Hindlimb muscle (tissue), 1 donor: ENCODE results near the gene SORT1. TPM values are rescaled to one million over a fixed set of nuclear protein-coding genes. Genes with fewer than 3 reads are reported as not detected.
"Not testable (repeated sequence)": the region's sequence is repeated elsewhere in the genome, so short reads cannot be mapped to it uniquely, and the experiment has no call there.

Experiments
- DNase-seq: peaks from one replicate; pipeline ENCODE4 v3.0.0-alpha.2; 2013
- polyA plus RNA-seq: library from polyadenylated mRNA; unstranded; fragments of 120-200 nt; gene quantifications from one replicate; pipeline ENCODE4 v1.2.1, GENCODE V29; 2013; ENCODE audit not compliant: insufficient read length

The SORT1 gene
- polyA plus RNA-seq, 1 donor: 32.9 TPM

- DNase-seq: no peak
These were observed 18.3 kb downstream of the SORT1 start for GRCh38 chr1:109379422-109379821.

GRCh38 chr1:109377698-109378097 lies 20.0 kb downstream of the SORT1 start:
- DNase-seq: no peak

DNA sequence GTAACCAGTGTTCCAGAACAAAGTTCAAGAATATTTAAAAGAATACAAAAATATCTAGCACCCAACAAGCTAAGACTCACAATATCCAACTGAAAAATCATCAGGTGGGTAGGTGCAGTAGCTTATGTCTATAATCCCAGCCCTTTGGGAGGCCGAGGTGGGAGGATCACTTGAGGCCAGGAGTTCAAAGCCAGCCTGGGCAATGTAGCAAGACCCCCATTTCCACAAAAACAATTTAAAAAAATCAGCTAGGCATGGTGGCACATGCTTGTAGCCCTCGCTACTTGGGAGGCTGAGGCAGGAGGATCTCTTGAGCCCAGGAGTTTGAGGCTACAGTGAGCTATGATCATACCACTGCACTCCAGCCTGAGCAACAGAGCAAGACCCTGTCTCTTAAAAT lies 24.0 kb downstream of the SORT1 start:
- not testable (repeated sequence) for DNase-seq

GRCh38 chr1:109373126-109373525 lies 24.6 kb downstream of the SORT1 start:
- DNase-seq: no peak

- no peak for DNase-seq
These were observed 25.4 kb downstream of the SORT1 start for GRCh38 chr1:109372281-109372680.

DNA sequence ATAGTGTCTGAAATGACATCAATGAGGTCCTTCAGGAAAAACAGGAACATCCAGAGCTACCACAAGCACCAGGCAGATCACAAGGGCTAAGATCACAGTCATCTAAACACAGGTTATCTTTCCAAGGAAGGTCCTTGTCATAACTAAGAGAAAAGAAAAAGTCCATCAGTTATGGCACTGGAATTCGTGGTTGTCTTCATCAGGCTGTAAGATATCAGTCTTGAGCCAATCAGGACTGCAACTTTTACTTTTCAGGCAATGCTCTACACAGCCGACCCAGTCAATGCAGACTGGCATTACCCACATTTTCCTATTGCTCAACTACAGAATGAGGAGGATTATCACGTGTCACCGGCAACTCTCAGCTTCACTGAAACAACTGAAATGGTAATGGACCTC lies 26.4 kb downstream of the SORT1 start:
- DNase-seq: no peak

GRCh38 chr1:109370712-109371340 lies 26.9 kb downstream of the SORT1 start:
- no peak for DNase-seq

DNA sequence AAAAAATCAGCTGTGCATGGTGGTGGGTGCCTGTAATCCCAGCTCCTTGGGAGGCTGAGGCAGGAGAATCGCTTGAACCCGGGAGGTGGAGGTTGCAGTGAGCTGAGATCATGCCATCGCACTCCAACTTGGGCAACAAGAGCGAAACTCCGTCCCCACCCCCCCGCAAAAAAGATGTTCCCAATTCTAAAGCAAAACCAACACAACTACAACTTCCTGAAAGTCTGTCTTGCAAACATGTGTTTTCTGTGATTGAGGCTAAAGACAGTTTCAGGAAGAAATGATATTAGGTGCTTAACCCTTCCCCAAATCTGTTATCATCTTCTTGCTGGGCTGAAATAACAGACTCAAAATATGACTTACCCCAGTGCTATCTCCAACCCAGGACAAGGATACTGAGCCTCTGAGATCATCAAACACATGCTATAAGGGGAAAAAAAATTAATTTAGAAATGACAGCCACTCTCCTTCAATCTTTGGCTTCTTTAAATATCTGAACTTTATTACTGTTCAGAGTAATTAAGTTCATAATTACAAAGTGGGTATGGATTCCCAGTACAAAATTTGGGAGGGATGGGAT lies 28.5 kb downstream of the SORT1 start:
- no peak for DNase-seq

DNA sequence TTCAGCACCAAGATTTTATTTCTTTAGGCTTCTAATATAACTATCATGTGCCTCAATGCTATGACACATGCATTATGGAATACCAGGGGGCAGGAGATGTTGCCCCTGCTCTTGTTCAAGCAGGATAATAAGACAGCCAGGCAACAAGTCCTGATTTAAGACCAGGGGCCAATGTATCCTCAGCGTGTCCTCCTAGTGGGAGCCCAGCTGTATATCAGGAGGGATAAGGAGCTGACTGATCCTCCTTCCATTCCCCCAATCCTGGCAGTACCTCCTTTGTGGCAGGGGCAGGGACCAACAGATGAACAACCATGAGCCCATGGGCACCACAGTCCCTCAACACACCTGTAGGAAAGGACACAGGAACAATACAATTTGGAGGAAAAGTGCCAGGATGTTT lies 29.3 kb downstream of the SORT1 start:
- no peak for DNase-seq

DNA sequence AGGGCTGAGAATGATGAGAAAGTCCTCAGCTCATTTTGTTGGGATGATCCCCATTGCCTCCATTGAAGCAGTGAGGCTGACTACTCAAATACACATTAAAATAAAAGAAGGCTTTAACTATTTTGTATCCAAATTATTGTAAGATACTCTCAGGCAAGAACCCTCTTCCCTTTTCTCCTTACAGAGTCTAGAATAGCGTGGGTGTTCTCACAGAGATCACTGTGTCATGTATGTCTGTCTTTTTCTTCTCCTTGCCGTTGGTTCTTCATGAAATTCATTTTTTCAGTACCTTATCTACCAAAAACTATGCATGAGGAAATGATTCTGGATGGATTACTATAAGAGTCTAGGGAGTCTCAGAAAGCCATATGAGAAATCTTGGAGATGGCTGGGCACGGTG lies 30.1 kb downstream of the SORT1 start:
- no peak for DNase-seq

DNA sequence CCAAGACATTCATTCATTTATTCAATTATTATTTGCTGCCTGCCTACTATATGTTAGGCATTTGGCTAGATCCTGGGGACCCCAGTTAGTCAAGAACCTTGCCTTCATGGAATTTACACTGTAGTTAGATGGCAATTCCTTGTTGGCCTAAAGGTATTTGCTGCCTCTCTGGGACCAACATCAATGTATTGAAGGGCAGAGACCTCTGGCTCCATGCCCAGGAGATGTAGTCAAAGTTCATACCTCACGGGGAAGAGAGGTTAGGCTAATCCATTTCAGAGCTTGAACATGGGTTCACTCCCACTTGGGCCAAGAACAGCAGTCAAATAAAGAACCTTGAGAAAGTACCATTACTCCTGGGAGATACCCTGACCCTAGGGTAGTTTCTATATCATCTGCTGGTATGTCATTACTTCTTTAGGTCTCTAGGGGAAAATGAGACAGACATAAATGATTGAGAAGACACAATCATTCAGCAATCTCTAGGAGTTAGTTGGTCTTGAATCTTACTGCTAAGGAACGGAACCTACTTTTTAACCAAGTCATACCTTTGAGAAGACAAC lies 32.0 kb downstream of the SORT1 start:
- no peak for DNase-seq

GRCh38 chr1:109361649-109362048 lies 36.1 kb downstream of the SORT1 start:
- DNase-seq: no peak

DNA sequence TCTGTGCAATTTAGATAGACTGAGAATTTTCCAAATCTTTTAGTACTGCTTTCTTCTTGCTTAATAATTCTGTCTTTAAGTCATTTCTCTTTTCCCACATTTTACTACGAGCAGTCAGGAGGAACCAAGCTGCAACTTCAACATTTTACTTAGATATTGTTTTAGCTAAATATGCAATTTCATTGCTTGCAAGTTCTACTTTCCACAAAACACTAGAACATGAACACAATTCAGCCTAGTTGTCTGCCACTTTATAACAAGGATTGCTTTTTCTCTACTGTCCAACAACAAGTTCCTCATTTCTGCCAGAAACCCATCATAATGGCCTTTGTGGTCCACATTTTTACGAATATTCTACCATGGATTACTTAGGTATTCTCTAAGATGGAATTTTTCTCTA lies 36.6 kb downstream of the SORT1 start:
- no peak for DNase-seq

DNA sequence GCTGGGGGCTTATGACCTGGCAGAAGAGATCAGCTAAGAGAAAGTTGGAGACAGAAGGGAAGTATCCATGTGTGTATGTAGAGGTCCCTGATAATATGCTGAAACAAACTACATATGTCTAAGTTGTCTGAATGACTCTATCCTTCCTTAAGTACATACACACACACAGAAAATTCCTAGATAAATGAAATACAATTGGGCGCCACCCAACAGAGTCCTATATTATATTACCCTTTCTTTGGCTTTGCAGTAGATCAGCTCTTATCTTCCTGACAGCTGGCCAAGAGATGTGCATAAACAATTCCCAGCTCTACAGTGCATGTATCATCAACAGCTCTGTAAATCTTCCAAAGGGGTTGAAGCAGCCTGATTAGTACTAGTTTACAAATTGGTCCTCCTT lies 40.1 kb downstream of the SORT1 start:
- no peak for DNase-seq

- no peak for DNase-seq
These were observed 40.8 kb downstream of the SORT1 start for GRCh38 chr1:109356915-109357314.

- DNase-seq: no peak
These were observed 41.2 kb downstream of the SORT1 start for GRCh38 chr1:109356505-109356904.

DNA sequence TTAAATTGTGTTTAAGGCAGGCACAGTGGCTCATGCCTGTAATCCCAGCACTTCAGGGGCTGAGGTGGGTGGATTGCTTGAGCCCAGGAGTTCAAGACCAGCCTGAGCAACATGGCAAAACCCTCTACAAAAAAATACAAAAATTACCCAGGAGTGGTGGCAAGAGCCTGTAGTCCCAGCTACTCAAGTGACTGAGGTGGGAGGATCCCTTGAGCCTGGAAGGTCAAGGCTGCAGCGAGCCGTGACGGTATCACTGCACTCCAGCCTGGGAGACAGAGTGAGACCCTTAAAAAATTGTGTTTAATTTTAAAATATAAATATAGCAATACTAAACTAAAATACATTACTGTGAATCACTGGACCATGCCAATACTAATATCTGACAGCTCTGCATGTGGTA lies 42.8 kb downstream of the SORT1 start:
- DNase-seq: no peak

DNA sequence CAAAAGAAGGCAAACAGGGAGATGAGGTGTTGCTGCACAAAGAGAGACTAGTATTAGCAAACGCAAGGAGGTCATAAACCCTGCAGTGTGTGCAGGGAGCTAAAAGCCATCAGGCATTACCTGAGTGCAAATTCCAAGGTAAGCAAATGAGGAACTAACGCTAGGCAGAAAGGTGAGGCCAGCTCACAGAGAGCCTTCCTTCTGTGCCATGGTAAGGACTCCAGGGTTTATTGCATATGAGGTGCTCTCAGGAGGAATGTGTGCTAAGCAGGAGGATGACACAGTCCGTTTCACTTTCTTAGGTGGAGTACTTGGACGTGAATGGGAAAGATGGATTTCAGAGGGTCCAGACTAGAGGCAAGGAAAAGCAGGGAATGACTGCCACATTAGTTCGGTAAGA lies 46.3 kb downstream of the SORT1 start:
- DNase-seq: no peak

DNA sequence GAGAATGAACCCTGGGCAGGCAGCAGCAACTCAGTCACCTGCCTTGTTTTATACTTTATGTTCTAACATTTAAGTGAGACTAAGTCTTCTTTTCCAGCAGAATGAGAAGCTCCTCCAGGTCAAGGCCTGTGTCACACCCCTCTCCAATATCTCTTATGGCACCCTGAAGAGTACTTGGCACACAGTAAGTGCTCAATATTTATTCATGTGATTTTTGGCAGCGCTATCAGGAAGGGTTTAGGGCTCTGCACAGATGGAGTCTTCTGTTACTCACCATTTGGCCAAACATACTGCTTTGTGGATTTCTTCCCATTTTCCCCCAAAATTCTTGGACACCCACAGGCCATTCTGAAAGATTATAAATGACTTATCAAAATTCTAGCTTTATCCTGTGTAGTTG lies 47.1 kb downstream of the SORT1 start:
- DNase-seq: no peak

- no peak for DNase-seq
These were observed 47.5 kb downstream of the SORT1 start for GRCh38 chr1:109350182-109350581.

GRCh38 chr1:109347511-109347910 lies 50.2 kb downstream of the SORT1 start:
- no peak for DNase-seq

DNA sequence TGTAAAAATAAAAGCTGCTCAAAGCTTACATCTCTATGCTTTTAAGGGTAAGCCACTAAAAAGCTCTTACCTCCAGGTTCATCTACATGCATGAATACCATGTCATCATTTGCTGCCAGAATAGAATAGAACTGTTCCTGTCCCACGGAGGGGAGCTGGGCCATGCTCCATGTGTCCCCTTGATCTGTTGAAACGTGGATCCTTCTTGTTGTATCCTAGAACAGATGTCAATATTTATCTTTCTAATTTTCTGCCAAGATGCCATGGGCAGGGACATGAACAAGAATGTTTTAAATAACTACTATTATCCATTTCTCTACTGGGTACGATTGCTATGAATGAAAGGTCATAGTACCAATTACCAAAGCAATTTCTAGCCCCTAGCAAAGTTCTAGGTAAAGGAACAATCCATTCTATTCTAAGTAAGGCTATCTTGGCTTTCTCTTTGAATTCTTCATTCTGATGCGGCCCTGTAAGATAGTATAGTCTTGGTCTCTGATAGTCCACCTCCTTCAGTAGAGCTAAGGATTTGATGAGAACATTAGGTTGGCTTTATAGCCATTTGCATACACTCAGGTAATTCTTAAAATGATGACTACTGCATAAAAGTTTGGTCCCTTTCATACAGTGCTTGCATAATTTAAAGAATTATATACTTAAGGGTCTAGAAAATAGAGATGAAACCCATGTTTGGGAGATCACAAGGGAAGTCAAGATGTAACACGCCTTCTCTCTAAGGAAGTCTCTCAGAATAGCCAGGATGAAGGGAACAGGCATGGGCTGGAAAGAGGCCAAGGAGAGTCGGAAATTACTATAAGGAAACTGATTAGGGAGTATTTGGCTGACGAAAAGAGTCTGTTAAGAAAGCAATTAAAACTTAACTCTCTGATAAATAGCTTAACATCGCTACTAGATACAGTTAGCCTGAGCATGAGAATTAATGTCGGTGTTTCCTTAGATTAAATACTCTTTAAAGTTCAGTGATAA lies 55.5 kb downstream of the SORT1 start:
- no peak for DNase-seq

GRCh38 chr1:109338608-109339007 lies 59.1 kb downstream of the SORT1 start:
- DNase-seq: no peak
